Vagina (tissue), 2 donors: ENCODE results near the gene NOTCH4.

Source experiments
- CTCF ChIP-seq, 3 experiments: fragments of 450-650 bp in 2 of 3; fragments of 200-600 bp in 1 of 3; sonication (generic) in 1 of 3; IDR thresholded peaks; one replicate each; pipeline ENCODE4 v1.5.1; 2017 to 2019; ENCODE audit warnings: antibody characterized with exemption in 3 of 3, mild to moderate bottlenecking in 2 of 3, moderate library complexity in 2 of 3
- POLR2AphosphoS5 ChIP-seq, 2 donors: sonication (generic); formaldehyde crosslinking; IDR thresholded peaks; one replicate each; pipeline ENCODE4 v1.9.0; 2017; ENCODE audit warnings: antibody characterized with exemption in 2 of 2, mild to moderate bottlenecking in 2 of 2, low read depth in 1 of 2; ENCODE audit not compliant: insufficient read depth in 1 of 2

DNA sequence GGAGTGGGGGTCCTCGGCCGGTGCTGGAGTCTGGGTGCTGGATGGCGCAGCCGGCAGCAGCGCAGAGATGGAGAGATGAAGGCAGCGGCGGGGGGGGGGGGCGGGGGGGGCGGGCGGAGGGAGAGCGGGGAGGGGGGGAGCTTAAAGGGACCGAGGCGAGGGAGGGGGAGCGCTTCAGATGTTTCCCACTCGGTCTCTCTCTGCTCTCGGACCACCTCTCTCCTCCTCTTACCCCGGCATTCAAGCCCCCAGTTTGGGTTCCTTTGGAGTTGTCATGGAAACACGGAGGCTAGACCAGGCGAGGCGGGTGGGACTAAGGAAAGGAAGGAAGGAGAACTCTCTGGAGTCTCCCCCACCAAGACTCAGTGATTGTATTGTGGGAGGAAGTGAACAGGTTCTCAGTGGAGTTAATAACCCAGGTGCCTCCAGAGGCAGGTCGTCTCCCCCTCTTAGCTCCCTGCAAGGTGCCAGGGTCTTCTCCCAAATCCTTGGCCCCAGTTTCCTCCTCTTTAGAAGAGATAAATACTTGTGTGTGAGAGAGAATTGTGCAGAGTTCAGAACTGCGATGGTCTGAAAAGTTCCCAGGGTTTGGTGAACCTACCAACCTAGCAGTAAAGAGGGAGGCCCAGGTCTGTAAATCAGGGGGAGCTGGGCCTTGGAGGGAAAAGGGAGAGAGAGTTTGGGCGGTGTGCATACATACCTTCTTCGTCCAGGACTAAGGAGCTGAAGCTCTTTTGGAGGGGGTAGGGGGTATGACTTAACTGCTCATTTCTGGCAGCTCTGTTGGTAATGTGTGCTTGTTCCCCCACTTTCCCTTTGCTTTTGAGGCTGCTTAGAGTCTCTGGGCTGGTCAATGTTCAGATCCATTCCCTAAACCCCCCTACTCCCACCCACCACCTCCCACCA, 71.8 kb downstream of the NOTCH4 start, which contains the start of gene PRRT1:
- no peak for TF ChIP-seq CTCF (IDR thresholded peaks at IDR 0.05)
- TF ChIP-seq POLR2AphosphoS5 (IDR thresholded peaks at IDR 0.05; ENCODE audit: insufficient read depth in 1 of 2, low read depth in 1 of 2) = no peak
